ENCODE data around the gene FAM9A. TPM values are rescaled to one million over a fixed set of nuclear protein-coding genes. Genes with fewer than 3 reads are reported as not detected.

The FAM9A gene
- not detected in 2 replicates for total RNA-seq

DNA sequence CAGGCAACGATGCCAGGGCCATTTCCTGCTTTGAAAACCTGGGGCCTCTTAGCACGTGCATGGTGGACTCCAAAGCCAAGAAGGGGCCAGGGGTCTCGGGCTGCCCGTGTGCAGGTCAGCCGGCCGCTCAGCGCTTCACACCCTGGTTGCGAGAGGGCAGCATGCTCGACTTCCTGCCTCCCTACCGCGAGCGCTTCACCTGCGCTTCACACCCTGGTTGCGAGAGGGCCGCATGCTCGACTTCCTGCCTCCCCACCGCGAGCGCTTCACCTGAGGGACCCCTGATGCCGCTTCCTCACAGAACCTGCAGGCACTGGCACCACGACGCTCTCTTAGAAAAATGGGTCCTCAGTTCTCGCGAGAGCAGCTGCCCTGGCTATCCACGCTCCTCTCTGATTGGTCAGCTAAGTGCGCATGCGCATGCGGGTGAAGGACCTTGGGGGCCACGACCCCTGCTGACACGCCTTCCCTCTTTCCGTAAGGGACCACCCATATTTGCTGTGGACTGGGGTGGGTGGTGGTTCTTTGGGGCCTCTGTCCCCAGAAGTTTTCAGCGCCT is at the start of gene FAM9A:
TSS of gene FAM9A (minus strand) at position 343 of the 559 bp plus-strand sequence. CDS start 1,212 bp downstream, outside the sequence.
- Mint-ChIP-seq H3K9me3 (no peaks in the 10 kb centered on the region), H3K4me1 (no peaks in the 10 kb centered on the region), H3K4me3 (no peak within 1 kb of the TSS), H3K36me3 (ENCODE audit: low read depth) (no peaks in the 10 kb centered on the region), H3K27me3 (no peaks in the 10 kb centered on the region), H3K27ac (no peak within 1 kb of the TSS)
- POLR2A ChIA-PET = no interaction called here
- no peak for ATAC-seq (ENCODE audit: low read depth)
- no peak for DNase-seq
- TF ChIP-seq, protein P1, sequence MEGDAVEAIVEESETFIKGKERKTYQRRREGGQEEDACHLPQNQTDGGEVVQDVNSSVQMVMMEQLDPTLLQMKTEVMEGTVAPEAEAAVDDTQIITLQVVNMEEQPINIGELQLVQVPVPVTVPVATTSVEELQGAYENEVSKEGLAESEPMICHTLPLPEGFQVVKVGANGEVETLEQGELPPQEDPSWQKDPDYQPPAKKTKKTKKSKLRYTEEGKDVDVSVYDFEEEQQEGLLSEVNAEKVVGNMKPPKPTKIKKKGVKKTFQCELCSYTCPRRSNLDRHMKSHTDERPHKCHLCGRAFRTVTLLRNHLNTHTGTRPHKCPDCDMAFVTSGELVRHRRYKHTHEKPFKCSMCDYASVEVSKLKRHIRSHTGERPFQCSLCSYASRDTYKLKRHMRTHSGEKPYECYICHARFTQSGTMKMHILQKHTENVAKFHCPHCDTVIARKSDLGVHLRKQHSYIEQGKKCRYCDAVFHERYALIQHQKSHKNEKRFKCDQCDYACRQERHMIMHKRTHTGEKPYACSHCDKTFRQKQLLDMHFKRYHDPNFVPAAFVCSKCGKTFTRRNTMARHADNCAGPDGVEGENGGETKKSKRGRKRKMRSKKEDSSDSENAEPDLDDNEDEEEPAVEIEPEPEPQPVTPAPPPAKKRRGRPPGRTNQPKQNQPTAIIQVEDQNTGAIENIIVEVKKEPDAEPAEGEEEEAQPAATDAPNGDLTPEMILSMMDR (IDR thresholded peaks at IDR 0.05) = no peak
- CTCF ChIA-PET = no interaction called here
- intact Hi-C loops (cut with micrococcal nuclease) = no loop called here

DNA sequence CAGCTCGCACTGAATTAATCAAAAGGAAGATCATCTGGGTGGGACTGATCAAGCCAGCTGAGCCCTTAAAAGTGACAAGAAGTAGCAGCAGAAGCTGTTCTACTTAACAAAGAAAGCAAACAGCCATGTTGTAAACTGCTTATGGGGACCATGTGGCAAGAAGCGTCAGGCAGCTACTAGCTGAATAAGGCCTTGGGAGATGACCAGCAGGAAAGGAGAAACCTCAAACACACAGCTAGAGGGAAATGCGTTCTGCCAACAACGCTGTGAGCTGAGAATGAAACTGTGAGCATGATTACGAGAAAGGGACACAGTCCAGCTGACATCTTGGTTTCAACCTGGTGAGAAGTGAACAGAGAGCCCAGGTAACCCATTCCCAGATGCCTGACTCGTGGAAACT is 49.3 kb upstream of the FAM9A start:
- no peak overlapping the region for H3K4me3 Mint-ChIP-seq
- intact Hi-C loops (cut with micrococcal nuclease) = no loop called here
- ChIA-PET POLR2A (no interaction called here), CTCF (no interaction called here)
- ATAC-seq (ENCODE audit: low read depth) (no peak), DNase-seq (no peak)
- no peaks in the 10 kb centered on the region for H3K4me1 Mint-ChIP-seq
- H3K9me3 Mint-ChIP-seq = no peaks in the 10 kb centered on the region
- no peaks in the 10 kb centered on the region for H3K36me3 Mint-ChIP-seq (ENCODE audit: low read depth)
- no peak overlapping the region for H3K27ac Mint-ChIP-seq
- TF ChIP-seq, protein P1 (IDR thresholded peaks at IDR 0.05) = no peak
- H3K27me3 Mint-ChIP-seq = peaks cover 8% of the 10 kb centered on the region

DNA sequence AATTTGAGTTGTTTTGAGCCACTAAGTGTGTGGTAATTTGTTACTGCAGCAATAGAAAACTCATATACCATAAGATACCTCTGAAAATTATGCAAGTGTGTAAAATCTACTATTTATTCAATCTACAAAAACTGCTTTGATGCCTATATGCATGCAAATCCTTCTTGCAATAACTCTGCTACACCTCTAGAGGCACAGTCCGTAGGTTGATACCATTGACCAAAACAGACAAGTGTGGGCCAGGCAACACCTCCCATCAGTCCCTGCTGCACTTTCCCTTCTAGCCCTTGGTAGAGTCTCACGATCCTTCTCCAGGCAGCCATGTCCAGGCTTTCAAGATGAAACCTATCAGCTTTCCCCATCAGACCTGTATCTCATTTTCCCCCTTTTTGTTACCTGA is 48.8 kb upstream of the FAM9A start:
- Mint-ChIP-seq H3K4me1 (no peaks in the 10 kb centered on the region), H3K4me3 (no peak overlapping the region), H3K9me3 (no peaks in the 10 kb centered on the region), H3K27me3 (peaks cover 8% of the 10 kb centered on the region), H3K27ac (no peak overlapping the region), H3K36me3 (ENCODE audit: low read depth) (no peaks in the 10 kb centered on the region)
- TF ChIP-seq, protein P1 (IDR thresholded peaks at IDR 0.05) = no peak
- ChIA-PET POLR2A (no interaction called here), CTCF (no interaction called here)
- no peak for ATAC-seq (ENCODE audit: low read depth)
- no peak for DNase-seq
- intact Hi-C loops (cut with micrococcal nuclease) = no loop called here

DNA sequence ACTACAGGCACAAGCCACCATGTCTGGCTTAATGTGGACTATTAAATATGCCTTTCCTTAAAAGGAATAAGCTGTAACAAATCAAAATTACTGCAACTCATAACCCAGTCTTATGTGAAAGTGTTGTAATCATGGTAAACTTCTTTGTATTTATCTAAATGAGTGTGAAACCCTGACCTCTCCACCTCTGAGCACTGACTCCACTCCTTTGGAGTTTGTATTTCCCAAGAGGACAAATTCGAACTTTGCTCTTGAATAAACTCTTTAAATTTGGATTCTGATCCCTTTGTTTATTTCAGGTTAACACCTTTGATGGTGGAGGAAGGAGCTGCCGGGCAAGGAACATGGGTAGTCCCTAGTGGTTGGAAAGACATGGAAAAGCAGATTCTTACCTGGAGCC is 48.3 kb upstream of the FAM9A start:
- Mint-ChIP-seq H3K36me3 (ENCODE audit: low read depth) (no peaks in the 10 kb centered on the region), H3K9me3 (no peaks in the 10 kb centered on the region), H3K27ac (no peak overlapping the region), H3K27me3 (peaks cover 8% of the 10 kb centered on the region), H3K4me3 (no peak overlapping the region), H3K4me1 (no peaks in the 10 kb centered on the region)
- POLR2A ChIA-PET = no interaction called here
- DNase-seq (no peak), ATAC-seq (ENCODE audit: low read depth) (no peak)
- TF ChIP-seq, protein P1 (IDR thresholded peaks at IDR 0.05) = no peak
- CTCF ChIA-PET = no interaction called here
- intact Hi-C loops (cut with micrococcal nuclease) = no loop called here

DNA sequence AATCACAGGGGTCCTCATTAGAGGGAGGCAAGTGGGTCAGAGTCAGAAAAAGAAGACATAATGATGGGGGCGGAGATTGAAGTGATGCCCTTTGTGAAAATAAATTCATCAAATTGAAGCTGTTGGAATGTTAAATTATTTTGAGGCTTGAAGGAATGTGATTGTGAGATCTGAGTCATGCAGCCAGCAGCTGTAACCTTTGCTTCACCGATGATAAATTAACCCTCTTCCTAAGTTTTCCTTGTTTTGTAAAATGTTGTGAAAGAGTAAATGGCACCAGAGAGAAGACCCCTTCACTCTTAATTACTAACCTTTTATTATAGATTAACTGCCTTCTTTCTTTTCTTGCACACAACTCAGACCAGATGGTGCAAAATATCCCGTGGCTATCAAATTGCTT is 47.7 kb upstream of the FAM9A start:
- intact Hi-C loops (cut with micrococcal nuclease) = no loop called here
- TF ChIP-seq, protein P1 (IDR thresholded peaks at IDR 0.05) = no peak
- H3K4me1 Mint-ChIP-seq = no peaks in the 10 kb centered on the region
- H3K27ac Mint-ChIP-seq = no peak overlapping the region
- no peaks in the 10 kb centered on the region for H3K9me3 Mint-ChIP-seq
- no peak overlapping the region for H3K4me3 Mint-ChIP-seq
- H3K27me3 Mint-ChIP-seq = peaks cover 8% of the 10 kb centered on the region
- POLR2A ChIA-PET = no interaction called here
- DNase-seq (no peak), ATAC-seq (ENCODE audit: low read depth) (no peak)
- CTCF ChIA-PET = interaction anchor here (1.1 kb wide), 1 partner anchor 31 kb away, joined by 3 read pairs; no protein-coding TSS in a partner anchor
- H3K36me3 Mint-ChIP-seq (ENCODE audit: low read depth) = no peaks in the 10 kb centered on the region

All from activated B cell treated with CpG ODN at 0.5 μM for 24 hours (primary cell).